ENCODE measurements around the gene NDUFC1. TPM values are rescaled to one million over a fixed set of nuclear protein-coding genes. Genes with fewer than 3 reads are reported as not detected.

NDUFC1 gene
- total RNA-seq, 1 experiment from 2014 or later: 59.1 TPM

GRCh38 chr4:139297001-139297410 lies 5.3 kb downstream of the NDUFC1 start:
- H3T11ph ChIP-seq (ENCODE audit: low read length): no peak overlapping the region
- no peak for TF ChIP-seq CTCF (conservative IDR thresholded peaks at IDR 0.05)
- Mint-ChIP-seq H3K4me3 (no peak overlapping the region), H3K27me3 (ENCODE audit: low read depth) (no peaks in the 10 kb centered on the region), H3K4me1 (peaks cover 21 to 28% of the 10 kb centered on the region in 2 experiments), H3K27ac (no peak overlapping the region), H3K36me3 (ENCODE audit: insufficient read depth in 1 of 3, low read depth in 3 of 3) (peaks cover 2 to 18% (median 17%) of the 10 kb centered on the region in 3 experiments; a peak in 5 of 7 replicates), H3K9me3 (no peaks in the 10 kb centered on the region)
- no peaks in the 10 kb centered on the region for H4K20me1 ChIP-seq (ENCODE audit: control insufficient read depth, insufficient read depth, insufficient read length)
- H3K14ac ChIP-seq (ENCODE audit: insufficient read depth, low read length): no peak overlapping the region
- no peak overlapping the region for H4K91ac ChIP-seq (ENCODE audit: insufficient read length, low read depth, low read length)
- no peak overlapping the region for H3K4me2 ChIP-seq (ENCODE audit: insufficient read depth, insufficient read length, low read length)
- H2BK12ac ChIP-seq (ENCODE audit: insufficient read length, low read depth, low read length): no peak overlapping the region
- peaks cover 4% of the 10 kb centered on the region; the same call in 1 of the 2 replicates for H3K4me1 ChIP-seq (ENCODE audit: insufficient read depth, low read length)
- DNase-seq: no peak
- H2AK5ac ChIP-seq (ENCODE audit: insufficient read length, low read length): no peak overlapping the region
- no peak overlapping the region for H3K4ac ChIP-seq (ENCODE audit: low read depth, low read length)
- peaks cover 3% of the 10 kb centered on the region; the same call in 1 of the 2 replicates for H3K79me2 ChIP-seq (ENCODE audit: insufficient read depth, low read length)
- no peak overlapping the region for H2BK120ac ChIP-seq (ENCODE audit: low read depth, low read length, poor library complexity, severe bottlenecking)
- no peak overlapping the region for H3K27ac ChIP-seq (ENCODE audit: insufficient read length, low read depth, low read length)
- no peak overlapping the region for H3K56ac ChIP-seq (ENCODE audit: insufficient read length, low read depth, low read length)
- no peaks in the 10 kb centered on the region for H3K27me3 ChIP-seq (ENCODE audit: insufficient read depth, low read length)
- H4K8ac ChIP-seq (replicated peaks; ENCODE audit: insufficient read length, low read depth, low read length): no peak overlapping the region
- no CpG with 5 or more reads among the region's 2 CpGs for WGBS (ENCODE audit: extremely low coverage, insufficient read length, low lambda C conversion rate)
- H3K79me1 ChIP-seq (ENCODE audit: insufficient read depth, low read depth, low read length, poor library complexity, severe bottlenecking): no peaks in the 10 kb centered on the region
- H3K23me2 ChIP-seq (ENCODE audit: insufficient read length, low read depth, low read length, poor library complexity, severe bottlenecking): peaks cover 9% of the 10 kb centered on the region
- H3K9me3 ChIP-seq (ENCODE audit: control insufficient read depth, low read depth, low read length): no peaks in the 10 kb centered on the region
- H2AFZ ChIP-seq (ENCODE audit: low read length): no peak overlapping the region
- no peak overlapping the region for H2BK5ac ChIP-seq (ENCODE audit: insufficient read length, low read length)
- H3K9ac ChIP-seq (ENCODE audit: extremely low read depth, insufficient read length, low read length): no peak overlapping the region
- H2BK15ac ChIP-seq (ENCODE audit: low read depth, low read length): no peak overlapping the region
- no peak overlapping the region for H3K23ac ChIP-seq (ENCODE audit: insufficient read length, low read depth, low read length)
- H4K5ac ChIP-seq (ENCODE audit: insufficient read length, low read depth, low read length): no peak overlapping the region
- no peak overlapping the region for H2BK20ac ChIP-seq (ENCODE audit: low read depth, low read length, poor library complexity, severe bottlenecking)
- H3K18ac ChIP-seq (ENCODE audit: insufficient read length, low read depth, low read length): no peak overlapping the region

All from H9 (cell line).